HG03521 (cell line): Measurements from ENCODE around the gene RASGRF1.

ENCODE experiments used
- ATAC-seq: cut with Tn5 transposase; IDR thresholded peaks from one replicate; pipeline ENCODE4 v1.9.1; 2021; ENCODE audit warnings: mild to moderate bottlenecking, moderate library complexity; ENCODE audit not compliant: unreplicated experiment

Gene RASGRF1

DNA sequence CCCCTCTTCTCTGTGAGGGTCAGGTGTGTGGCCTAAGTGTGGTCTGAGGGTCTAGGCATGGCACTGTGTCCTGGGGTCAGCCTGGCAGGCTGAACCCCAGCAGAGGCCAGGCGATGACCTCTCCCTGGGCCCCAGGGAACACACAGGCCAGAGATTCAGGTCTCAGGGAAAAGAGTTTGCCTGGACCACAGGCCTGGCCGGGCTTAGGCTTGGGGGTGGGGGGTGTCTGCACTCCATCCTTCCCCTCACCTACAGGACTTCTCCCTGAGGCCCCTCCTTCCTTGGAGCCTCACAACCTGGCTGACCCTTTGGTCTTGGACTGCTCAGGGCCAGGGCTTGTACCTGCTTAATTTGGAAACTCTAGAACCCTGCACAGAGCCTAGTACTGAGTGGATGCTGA lies 21.8 kb downstream of the RASGRF1 start:
- no peak for ATAC-seq

GRCh38 chr15:79067969-79068368 lies 22.6 kb downstream of the RASGRF1 start:
- no peak for ATAC-seq

GRCh38 chr15:79067072-79067833 lies 23.3 kb downstream of the RASGRF1 start:
- ATAC-seq, result no peak

GRCh38 chr15:79066391-79067071 lies 24.0 kb downstream of the RASGRF1 start:
- ATAC-seq, result no peak

GRCh38 chr15:79065706-79066376 lies 24.7 kb downstream of the RASGRF1 start:
- no peak for ATAC-seq

DNA sequence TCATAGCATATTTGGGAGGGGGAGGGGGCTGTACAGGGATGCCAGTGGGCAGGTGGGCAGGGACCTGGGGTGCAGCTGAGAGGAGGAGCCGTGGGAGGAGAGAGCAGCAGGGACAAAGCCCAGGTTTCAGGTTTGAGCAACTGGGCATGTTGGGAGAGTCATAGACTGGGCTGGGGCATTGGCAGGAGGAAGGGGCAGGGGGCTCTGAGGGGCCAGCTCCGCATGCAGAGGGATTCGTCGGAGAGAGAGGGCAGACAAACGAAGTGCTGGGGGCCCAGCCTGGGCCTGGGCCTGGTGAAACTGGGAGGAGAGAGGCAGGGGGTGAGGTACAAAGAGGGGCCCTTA lies 25.2 kb downstream of the RASGRF1 start:
- ATAC-seq, result no peak

- no peak for ATAC-seq
Observed at GRCh38 chr15:79064496-79064895, 26.1 kb downstream of the RASGRF1 start.

DNA sequence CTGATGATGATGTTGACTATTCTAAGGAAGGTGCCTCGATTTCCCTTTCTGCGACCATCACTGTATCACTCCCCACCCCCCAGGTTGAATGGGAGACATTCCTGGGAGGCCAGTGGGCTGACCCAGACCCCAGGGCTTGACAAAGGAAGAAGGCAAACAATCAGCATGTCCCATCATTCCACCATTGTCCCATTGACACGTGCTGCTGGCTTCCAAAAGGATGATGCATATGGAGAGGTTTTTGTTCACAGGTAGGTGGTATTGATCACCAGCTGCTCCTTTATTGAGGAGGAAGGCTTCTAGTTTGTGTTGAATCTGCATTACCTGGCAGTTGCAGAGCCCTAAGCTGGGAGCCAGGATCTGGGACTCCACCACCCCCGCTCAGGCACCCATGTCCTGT lies 30.4 kb downstream of the RASGRF1 start:
- no peak for ATAC-seq

DNA sequence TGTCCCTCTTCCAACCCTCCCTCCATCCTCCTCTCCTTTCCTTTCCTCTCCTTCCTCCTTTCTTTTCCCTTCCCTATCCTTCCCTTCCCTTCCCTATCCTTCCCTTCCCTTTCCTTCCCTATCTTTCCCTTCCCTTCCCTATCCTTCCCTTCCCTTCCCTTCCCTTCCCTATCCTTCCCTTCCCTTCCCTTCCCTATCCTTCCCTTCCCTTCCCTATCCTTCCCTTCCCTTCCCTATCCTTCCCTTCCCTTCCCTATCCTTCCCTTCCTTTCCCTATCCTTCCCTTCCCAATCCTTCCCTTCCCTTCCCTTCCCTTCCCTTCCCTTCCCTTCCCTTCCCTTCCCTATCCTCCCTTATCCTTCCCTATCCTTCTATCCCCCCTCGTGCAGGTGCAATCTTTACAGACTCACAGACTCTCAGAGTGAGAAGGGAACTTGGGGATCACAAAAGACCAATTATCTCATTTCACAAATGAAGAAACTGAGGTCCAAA lies 31.5 kb downstream of the RASGRF1 start:
- no peak for ATAC-seq

DNA sequence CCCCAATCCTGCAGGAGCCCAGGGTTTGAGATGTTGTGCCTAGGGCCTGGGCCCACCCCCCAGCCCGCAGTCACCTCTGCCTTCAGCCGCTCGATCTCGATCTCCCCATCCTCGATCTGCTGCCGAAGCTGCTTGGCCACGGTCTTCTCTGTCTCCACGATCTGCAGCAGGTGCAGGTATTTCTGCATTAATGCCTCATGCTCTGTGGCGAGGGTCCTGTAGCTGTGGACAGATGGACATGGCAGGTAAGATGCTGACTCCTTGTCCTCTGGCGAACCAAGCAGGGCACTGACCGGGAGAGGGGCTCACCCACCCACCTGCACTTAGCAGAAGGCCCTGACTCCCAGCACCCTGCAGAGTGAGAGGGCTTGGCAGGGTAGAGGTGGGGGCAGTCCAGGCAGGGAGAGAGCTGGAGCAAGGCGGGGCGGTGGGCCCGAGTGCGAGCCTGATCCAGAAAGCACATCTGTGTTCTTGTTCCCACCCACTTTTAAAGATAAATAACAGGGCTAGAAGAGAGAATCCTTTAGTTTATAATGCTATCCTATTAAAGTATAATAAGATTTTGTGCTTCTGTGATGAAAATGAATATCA lies 32.2 kb downstream of the RASGRF1 start:
- no peak for ATAC-seq

DNA sequence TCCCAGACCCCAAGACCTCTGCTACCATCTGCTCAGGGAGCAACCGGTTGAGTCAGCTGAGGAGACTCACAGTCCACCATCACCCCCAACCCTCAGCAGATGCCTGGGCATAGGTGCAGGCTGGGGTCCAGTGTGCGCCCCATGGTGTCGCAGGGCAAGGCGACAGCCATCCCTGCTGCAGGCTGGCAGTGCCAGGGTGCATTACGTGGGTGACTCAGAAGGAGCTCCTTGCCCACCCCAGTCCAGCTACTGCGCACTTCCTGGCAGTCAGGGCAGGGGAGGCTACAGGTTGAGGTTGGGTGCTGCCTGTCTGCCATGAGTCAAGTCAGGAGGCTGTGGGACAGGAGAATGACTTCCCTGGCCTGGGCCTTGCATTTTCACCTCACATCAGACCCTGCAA lies 33.5 kb downstream of the RASGRF1 start:
- ATAC-seq, result no peak

- ATAC-seq, result no peak
Observed at GRCh38 chr15:79054350-79054749, 36.2 kb downstream of the RASGRF1 start.

DNA sequence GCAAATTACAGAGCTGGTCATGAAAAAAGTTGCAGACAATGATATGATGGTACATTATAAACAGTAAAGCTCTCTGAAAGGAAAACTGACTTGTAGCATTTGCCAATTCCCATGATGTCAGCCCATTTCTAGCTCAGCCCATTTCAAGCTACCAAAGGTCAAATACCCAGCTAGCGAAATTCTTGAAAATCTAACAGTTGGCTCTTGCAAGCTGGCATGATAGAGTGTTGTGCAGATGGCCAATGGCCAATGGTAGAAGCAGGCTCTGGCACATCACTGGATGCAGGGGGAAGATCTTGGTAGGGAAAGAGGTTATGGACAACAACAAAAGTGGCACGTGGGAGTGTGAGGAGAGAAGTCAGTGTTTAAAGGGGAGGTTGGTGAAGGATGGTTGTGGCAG lies 36.7 kb downstream of the RASGRF1 start:
- ATAC-seq, result no peak

- no peak for ATAC-seq
Observed at GRCh38 chr15:79051941-79052731, 38.4 kb downstream of the RASGRF1 start.

DNA sequence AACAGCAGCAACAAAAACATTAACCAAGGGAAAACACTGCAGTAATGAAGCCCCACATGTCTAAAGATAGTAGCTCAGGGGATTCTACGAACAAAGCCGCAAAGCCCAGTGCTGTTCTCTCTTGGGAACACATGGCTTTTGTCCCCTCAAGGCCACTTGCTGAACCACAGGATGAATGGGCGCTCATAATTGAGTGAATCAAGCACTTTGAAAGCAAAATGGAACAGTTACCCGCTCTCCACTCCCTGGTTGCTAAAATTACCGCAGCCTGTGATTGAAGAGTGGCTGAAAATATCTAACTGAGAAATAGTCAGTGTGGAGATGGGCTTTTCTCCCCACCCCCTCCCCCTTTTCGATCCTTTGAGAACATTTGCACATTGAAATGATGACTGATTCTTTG lies 39.6 kb downstream of the RASGRF1 start:
- no peak for ATAC-seq

GRCh38 chr15:79050341-79050740 lies 40.2 kb downstream of the RASGRF1 start:
- no peak for ATAC-seq

DNA sequence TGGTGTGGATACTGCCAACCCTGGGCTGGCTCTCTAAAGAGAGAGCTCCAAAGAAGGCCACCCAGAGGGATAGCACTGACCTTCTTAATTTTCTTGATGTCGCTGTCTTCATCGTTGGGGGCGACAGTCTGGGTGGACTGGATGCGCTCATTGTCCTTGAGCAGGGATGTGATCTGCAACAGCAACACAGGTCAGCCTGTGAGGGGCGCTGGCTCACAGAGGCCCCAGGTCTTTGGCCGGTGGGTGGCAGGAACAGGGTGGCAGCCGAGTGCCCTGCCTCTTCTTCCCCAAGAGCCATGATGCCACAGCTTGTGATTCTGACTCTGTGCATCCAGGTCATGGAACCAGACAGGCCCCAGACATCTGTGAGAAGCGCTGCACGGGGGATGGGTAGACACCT lies 41.2 kb downstream of the RASGRF1 start:
- no peak for ATAC-seq

GRCh38 chr15:79047676-79048439 lies 42.7 kb downstream of the RASGRF1 start:
- ATAC-seq, result no peak

DNA sequence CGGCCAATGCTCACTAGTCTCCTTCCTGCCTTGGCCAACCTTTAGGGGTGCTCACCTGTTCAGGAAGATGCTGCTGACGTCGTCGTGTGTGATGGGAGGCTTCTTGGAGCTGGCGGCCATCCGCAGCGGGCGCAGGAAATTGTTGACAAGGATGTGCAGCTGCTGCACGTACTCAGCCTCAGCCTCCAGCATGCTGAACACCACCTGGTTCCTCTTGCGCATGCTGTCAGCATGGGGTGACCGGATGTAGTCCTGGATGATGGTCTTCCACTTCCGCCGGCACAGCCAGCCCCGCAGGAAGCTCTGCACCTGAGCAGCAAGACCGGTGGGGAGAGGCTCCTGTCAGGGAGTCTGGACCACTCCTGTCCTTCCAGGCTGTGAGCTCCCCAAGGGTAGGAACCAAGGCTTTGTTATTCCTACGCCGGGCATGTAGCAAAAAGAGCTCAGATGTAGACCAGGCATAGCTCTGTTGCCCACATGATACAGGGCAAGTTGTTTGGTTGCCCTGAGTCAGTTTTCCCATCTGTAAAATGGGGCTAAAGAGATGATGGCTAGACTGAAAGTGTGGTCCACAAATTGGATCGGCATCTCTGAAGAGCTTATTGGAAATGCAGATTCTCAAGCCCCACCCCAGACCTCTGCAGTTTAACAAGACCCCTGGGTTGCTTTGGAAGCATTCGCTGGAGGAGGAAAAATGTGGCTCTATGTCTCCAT lies 43.7 kb downstream of the RASGRF1 start:
- no peak for ATAC-seq
